ENCODE data around the gene DAPL1. TPM values are rescaled to one million over a fixed set of nuclear protein-coding genes. Genes with fewer than 3 reads are reported as not detected.
"Not testable (repeated sequence)": the region's sequence is repeated elsewhere in the genome, so short reads cannot be mapped to it uniquely, and the experiment has no call there.

DAPL1 gene
- polyA plus RNA-seq, 3 donors: not detected

DNA sequence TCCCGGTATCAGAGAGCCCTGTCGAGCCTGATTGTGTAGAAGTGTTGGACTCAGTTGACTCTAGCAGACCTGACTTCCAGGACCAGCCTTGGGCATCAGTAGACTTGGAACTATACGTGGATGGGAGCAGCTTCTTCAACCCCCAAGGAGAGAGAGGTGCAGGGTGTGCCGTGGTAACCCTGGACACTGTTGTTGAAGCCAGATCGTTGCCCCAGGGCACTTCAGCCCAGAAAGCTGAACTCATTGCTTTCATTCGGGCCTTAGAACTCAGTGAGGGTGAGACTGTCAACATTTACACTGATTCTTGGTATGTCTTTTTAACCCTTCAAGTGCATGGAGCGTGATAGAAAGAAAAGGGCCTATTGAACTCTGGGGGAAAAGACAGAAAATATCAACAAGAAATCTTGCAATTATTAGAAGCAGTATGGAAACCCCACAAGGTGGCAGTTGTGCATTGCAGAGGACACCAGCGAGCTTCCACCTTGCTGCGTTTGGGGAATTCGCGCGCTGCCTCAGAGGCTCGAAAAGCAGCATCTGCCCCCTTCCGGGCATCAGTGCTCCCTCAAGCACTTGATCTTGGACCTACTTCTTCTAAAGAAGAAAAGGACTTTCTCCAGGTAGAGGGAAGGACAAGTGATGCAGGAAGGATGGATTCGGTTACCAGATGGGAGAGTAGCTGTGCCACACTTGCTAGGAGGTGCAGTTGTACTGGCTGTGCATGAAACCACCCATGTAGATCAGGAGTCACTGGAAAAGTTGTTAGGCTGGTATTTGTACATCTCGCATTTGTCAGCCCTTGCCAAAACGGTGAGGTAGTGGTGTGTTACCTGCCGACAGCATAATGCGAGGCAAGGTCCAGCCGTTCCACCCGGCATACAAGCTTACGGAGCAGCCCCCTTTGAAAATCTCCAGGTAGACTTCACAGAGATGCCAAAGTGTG is 53.2 kb downstream of the DAPL1 start:
- intact Hi-C loops (cut with micrococcal nuclease); H3K9me3 Mint-ChIP-seq; H3K79me2 ChIP-seq (ENCODE audit: insufficient read depth, low read length); H3K27me3 Mint-ChIP-seq (ENCODE audit: low read depth in 3 of 3); H3K4me1 Mint-ChIP-seq; H4K20me1 ChIP-seq (ENCODE audit: insufficient read depth, low read length); H3K27me3 ChIP-seq (ENCODE audit: control insufficient read depth in 2 of 2, insufficient read depth in 2 of 2, low read length in 2 of 2); H3K36me3 Mint-ChIP-seq; H3K9ac ChIP-seq (ENCODE audit: insufficient read depth, low read length, poor library complexity, severe bottlenecking); H3K27ac ChIP-seq (ENCODE audit: low read depth in 1 of 2, low read length in 2 of 2); H2AFZ ChIP-seq (ENCODE audit: insufficient read depth, low read depth, low read length, poor library complexity, severe bottlenecking); H3K9me3 ChIP-seq (replicated peaks in 1 of 2; ENCODE audit: control insufficient read depth in 1 of 2, insufficient read depth in 1 of 2, low read length in 2 of 2); H3K4me2 ChIP-seq (replicated peaks; ENCODE audit: extremely low read depth, low read length, poor library complexity, severe bottlenecking); H3K4me1 ChIP-seq (ENCODE audit: control insufficient read depth in 1 of 2, insufficient read depth in 2 of 2, low read length in 2 of 2); H3K27ac Mint-ChIP-seq; DNase-seq; H3K4me3 ChIP-seq (replicated peaks in 1 of 3; ENCODE audit: low read depth in 2 of 3, low read length in 3 of 3); H3K36me3 ChIP-seq (replicated peaks in 1 of 2; ENCODE audit: control insufficient read depth in 1 of 2, insufficient read depth in 2 of 2, low read length in 2 of 2); H3K4me3 Mint-ChIP-seq: not testable (repeated sequence)
- 96% methylated on average over 8 of the region's 22 CpGs for WGBS (ENCODE audit: insufficient coverage)

DNA sequence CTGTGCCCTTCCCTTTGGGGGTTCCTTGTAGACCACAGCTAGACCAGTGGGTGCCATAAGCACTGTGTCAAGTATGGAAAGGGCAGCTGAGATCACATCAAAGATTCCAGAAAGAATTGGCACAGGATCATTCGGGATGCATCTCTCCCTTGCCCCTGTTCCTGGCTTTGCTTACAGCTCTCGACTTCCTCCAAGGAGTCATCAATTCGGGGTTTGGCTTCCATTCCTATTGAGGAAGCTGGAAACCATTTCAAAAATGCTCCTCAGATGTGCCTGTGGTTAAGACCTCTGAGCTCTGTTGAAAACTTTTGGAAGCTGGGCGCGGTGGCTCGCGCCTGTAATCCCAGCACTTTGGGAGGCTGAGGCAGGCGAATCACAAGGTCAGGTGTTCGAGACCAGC is 65.1 kb downstream of the DAPL1 start:
- H3K9me3 Mint-ChIP-seq; H3K4me3 ChIP-seq (replicated peaks in 1 of 3; ENCODE audit: low read depth in 2 of 3, low read length in 3 of 3); H3K9ac ChIP-seq (ENCODE audit: insufficient read depth, low read length, poor library complexity, severe bottlenecking); H3K79me2 ChIP-seq (ENCODE audit: insufficient read depth, low read length); H4K20me1 ChIP-seq (ENCODE audit: insufficient read depth, low read length); H3K4me1 Mint-ChIP-seq; H3K27ac Mint-ChIP-seq; H3K4me3 Mint-ChIP-seq; H3K4me1 ChIP-seq (ENCODE audit: control insufficient read depth in 1 of 2, insufficient read depth in 2 of 2, low read length in 2 of 2); DNase-seq; H3K36me3 Mint-ChIP-seq; intact Hi-C loops (cut with micrococcal nuclease); H3K9me3 ChIP-seq (replicated peaks in 1 of 2; ENCODE audit: control insufficient read depth in 1 of 2, insufficient read depth in 1 of 2, low read length in 2 of 2); H3K27ac ChIP-seq (ENCODE audit: low read depth in 1 of 2, low read length in 2 of 2); H3K27me3 ChIP-seq (ENCODE audit: control insufficient read depth in 2 of 2, insufficient read depth in 2 of 2, low read length in 2 of 2); H3K36me3 ChIP-seq (replicated peaks in 1 of 2; ENCODE audit: control insufficient read depth in 1 of 2, insufficient read depth in 2 of 2, low read length in 2 of 2); H3K27me3 Mint-ChIP-seq (ENCODE audit: low read depth in 3 of 3); H2AFZ ChIP-seq (ENCODE audit: insufficient read depth, low read depth, low read length, poor library complexity, severe bottlenecking); H3K4me2 ChIP-seq (replicated peaks; ENCODE audit: extremely low read depth, low read length, poor library complexity, severe bottlenecking): not testable (repeated sequence)
- WGBS (ENCODE audit: insufficient coverage): 98% methylated on average over 6 of the region's 9 CpGs

DNA sequence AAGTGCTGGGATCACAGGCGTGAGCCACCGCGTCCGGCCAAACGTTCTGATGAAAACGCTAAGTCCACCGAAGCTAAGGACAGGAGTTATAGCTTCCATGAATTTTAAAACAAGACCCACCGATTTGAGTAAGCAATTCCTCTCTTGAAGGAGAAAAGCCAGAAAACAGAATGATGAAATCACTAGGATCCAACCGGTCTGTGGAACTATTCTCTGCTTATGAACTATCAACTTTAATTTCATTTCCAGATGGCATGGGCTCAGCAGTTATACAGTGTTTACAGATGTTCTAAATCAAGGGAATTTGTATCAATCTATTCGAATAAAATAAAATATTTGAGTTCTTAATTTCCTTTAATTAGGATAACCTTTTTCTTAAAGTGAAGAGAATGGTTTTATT is 66.5 kb downstream of the DAPL1 start:
- H3K9ac ChIP-seq (ENCODE audit: insufficient read depth, low read length, poor library complexity, severe bottlenecking); H3K27me3 ChIP-seq (ENCODE audit: control insufficient read depth in 2 of 2, insufficient read depth in 2 of 2, low read length in 2 of 2); H3K79me2 ChIP-seq (ENCODE audit: insufficient read depth, low read length); H3K27ac ChIP-seq (ENCODE audit: low read depth in 1 of 2, low read length in 2 of 2); DNase-seq; H3K4me2 ChIP-seq (replicated peaks; ENCODE audit: extremely low read depth, low read length, poor library complexity, severe bottlenecking); H2AFZ ChIP-seq (ENCODE audit: insufficient read depth, low read depth, low read length, poor library complexity, severe bottlenecking); H3K4me3 ChIP-seq (replicated peaks in 1 of 3; ENCODE audit: low read depth in 2 of 3, low read length in 3 of 3); H3K4me3 Mint-ChIP-seq; H3K9me3 ChIP-seq (replicated peaks in 1 of 2; ENCODE audit: control insufficient read depth in 1 of 2, insufficient read depth in 1 of 2, low read length in 2 of 2); H3K27ac Mint-ChIP-seq; H3K9me3 Mint-ChIP-seq; H4K20me1 ChIP-seq (ENCODE audit: insufficient read depth, low read length); H3K4me1 Mint-ChIP-seq; H3K27me3 Mint-ChIP-seq (ENCODE audit: low read depth in 3 of 3); H3K36me3 Mint-ChIP-seq; H3K36me3 ChIP-seq (replicated peaks in 1 of 2; ENCODE audit: control insufficient read depth in 1 of 2, insufficient read depth in 2 of 2, low read length in 2 of 2); intact Hi-C loops (cut with micrococcal nuclease); H3K4me1 ChIP-seq (ENCODE audit: control insufficient read depth in 1 of 2, insufficient read depth in 2 of 2, low read length in 2 of 2): not testable (repeated sequence)
- WGBS (ENCODE audit: insufficient coverage): 96% methylated on average over 8 of the region's 10 CpGs

DNA sequence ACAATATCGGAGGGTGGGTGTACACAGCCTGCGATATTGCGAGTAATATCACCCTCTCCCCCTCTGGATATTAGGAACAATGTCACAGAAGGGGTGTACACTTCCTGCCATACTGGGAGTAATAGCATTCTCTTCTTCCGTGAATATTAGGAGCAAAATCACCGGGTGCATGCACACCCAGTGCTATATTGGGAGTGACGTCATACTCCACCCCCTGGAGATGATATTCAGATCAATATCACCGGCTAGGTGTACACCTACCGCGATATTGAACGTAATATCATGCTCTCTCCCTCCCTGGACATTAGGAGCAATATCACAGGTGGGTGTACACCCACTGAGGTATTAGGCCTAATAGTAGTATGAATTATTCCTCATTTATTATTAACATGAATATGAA is 70.4 kb downstream of the DAPL1 start:
- H3K9me3 Mint-ChIP-seq: not testable (repeated sequence)

More for the DNA sequence above, 70.4 kb downstream of the DAPL1 start:
- H3K4me3 ChIP-seq (replicated peaks in 1 of 3; ENCODE audit: low read depth in 2 of 3, low read length in 3 of 3); H3K9ac ChIP-seq (ENCODE audit: insufficient read depth, low read length, poor library complexity, severe bottlenecking); H3K4me1 ChIP-seq (ENCODE audit: control insufficient read depth in 1 of 2, insufficient read depth in 2 of 2, low read length in 2 of 2); H3K9me3 ChIP-seq (replicated peaks in 1 of 2; ENCODE audit: control insufficient read depth in 1 of 2, insufficient read depth in 1 of 2, low read length in 2 of 2); H2AFZ ChIP-seq (ENCODE audit: insufficient read depth, low read depth, low read length, poor library complexity, severe bottlenecking); H3K4me1 Mint-ChIP-seq; H3K27ac ChIP-seq (ENCODE audit: low read depth in 1 of 2, low read length in 2 of 2); H4K20me1 ChIP-seq (ENCODE audit: insufficient read depth, low read length); H3K4me3 Mint-ChIP-seq; intact Hi-C loops (cut with micrococcal nuclease); H3K36me3 Mint-ChIP-seq; H3K4me2 ChIP-seq (replicated peaks; ENCODE audit: extremely low read depth, low read length, poor library complexity, severe bottlenecking); H3K79me2 ChIP-seq (ENCODE audit: insufficient read depth, low read length); DNase-seq; H3K36me3 ChIP-seq (replicated peaks in 1 of 2; ENCODE audit: control insufficient read depth in 1 of 2, insufficient read depth in 2 of 2, low read length in 2 of 2); H3K27me3 Mint-ChIP-seq (ENCODE audit: low read depth in 3 of 3); H3K27me3 ChIP-seq (ENCODE audit: control insufficient read depth in 2 of 2, insufficient read depth in 2 of 2, low read length in 2 of 2): not testable (repeated sequence)
- H3K27ac Mint-ChIP-seq: peak overlapping the region in 1 of 7 donors; percentile 69
- no CpG with 5 or more reads among the region's 10 CpGs for WGBS (ENCODE audit: insufficient coverage)

Data from CD14-positive monocyte (primary cell).